Omental fat pad (tissue), 4 donors: ENCODE measurements around the gene MOV10L1. TPM values are rescaled to one million over a fixed set of nuclear protein-coding genes. Genes with fewer than 3 reads are reported as not detected.
A peak's percentile ranks its signal among the peaks of the same experiment; 100 is the strongest.

ENCODE experiments used
- ATAC-seq: fragments of 150-250 bp; one replicate; pipeline ENCODE4 v1.9.1; 2016; ENCODE audit warnings: mild to moderate bottlenecking, moderate library complexity; ENCODE audit not compliant: low FRiP score
- DNase-seq: peaks from one replicate; pipeline ENCODE4 v3.0.0-alpha.2; 2019; ENCODE audit warnings: low spot score
- CTCF ChIP-seq, 3 donors: fragments of 450-650 bp; IDR thresholded peaks; one replicate each; pipeline ENCODE4 v1.5.1; 2016 to 2017; ENCODE audit warnings: antibody characterized with exemption in 3 of 3, mild to moderate bottlenecking in 3 of 3, moderate library complexity in 2 of 3
- total RNA-seq, 4 donors: library from RNA; depleted of rRNA; stranded (reverse); fragments of >200 nt; gene quantifications; one replicate each; pipeline ENCODE4 v1.1.0, GENCODE V29; 2016

MOV10L1 gene
- total RNA-seq, 4 donors from 2014 or later: 0.36 to 2.5 (median 0.97) TPM

- no peak for TF ChIP-seq CTCF (IDR thresholded peaks at IDR 0.05)
Observed at GRCh38 chr22:50188356-50188755, 98.5 kb downstream of the MOV10L1 start.

GRCh38 chr22:50189184-50189848 is 99.5 kb downstream of the MOV10L1 start:
- ATAC-seq (no peak), DNase-seq (no peak)
- TF ChIP-seq CTCF (IDR thresholded peaks at IDR 0.05): no peak

More at GRCh38 chr22:50188356-50188755, 98.5 kb downstream of the MOV10L1 start:
- DNase-seq (no peak), ATAC-seq (no peak)

- DNase-seq (no peak), ATAC-seq (peak; percentile 0)
- TF ChIP-seq CTCF (IDR thresholded peaks at IDR 0.05): no peak
Observed at GRCh38 chr22:50189849-50190181, 100.0 kb downstream of the MOV10L1 start.

GRCh38 chr22:50190182-50190940 is 100.6 kb downstream of the MOV10L1 start:
- ATAC-seq (peak; percentile 60), DNase-seq (no peak)
- no peak for TF ChIP-seq CTCF (IDR thresholded peaks at IDR 0.05)

- no peak for ATAC-seq
- TF ChIP-seq CTCF (IDR thresholded peaks at IDR 0.05): no peak
- DNase-seq: no peak
Observed at GRCh38 chr22:50190941-50191741, 101.3 kb downstream of the MOV10L1 start.

- no peak for TF ChIP-seq CTCF (IDR thresholded peaks at IDR 0.05)
- ATAC-seq (no peak), DNase-seq (no peak)
Observed at GRCh38 chr22:50192436-50193204, 102.8 kb downstream of the MOV10L1 start.
